Measurements from ENCODE around the gene DNAJA2. TPM values are rescaled to one million over a fixed set of nuclear protein-coding genes. Genes with fewer than 3 reads are reported as not detected.
"Not testable (repeated sequence)": the region's sequence is repeated elsewhere in the genome, so short reads cannot be mapped to it uniquely, and the experiment has no call there.

The DNAJA2 gene
- total and polyA plus RNA-seq, 2 donors, result 45.5 to 70.4 TPM

DNA sequence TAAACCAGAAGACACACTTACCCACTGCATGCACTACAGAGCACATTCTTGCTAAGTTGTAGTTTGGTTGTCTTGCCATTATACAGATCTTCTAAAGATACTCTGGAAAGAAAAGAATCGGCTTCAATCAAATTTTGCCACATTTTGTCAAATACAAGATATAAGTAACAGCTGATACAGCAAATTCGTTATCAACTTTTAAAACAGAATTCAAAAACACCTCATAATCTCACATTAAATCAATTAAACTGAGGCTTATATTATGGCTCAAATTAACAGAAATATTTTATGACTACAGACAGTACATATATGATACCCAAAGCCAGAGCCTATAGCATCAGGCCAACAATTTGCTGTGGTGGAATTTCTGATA is 5.4 kb downstream of the DNAJA2 start:
- WGBS, result 95% methylated on average over 2 of the region's 2 CpGs
- Histone ChIP-seq H3K4me3 (ENCODE audit: low read depth, low read length) (no peak overlapping the region), H3K36me3 (ENCODE audit: insufficient read depth) (peaks cover 7% of the 10 kb centered on the region), H3K4me1 (ENCODE audit: insufficient read depth) (no peaks in the 10 kb centered on the region), H3K27ac (ENCODE audit: low read depth) (no peak overlapping the region)
- no peak for DNase-seq (ENCODE audit: extremely low spot score)

DNA sequence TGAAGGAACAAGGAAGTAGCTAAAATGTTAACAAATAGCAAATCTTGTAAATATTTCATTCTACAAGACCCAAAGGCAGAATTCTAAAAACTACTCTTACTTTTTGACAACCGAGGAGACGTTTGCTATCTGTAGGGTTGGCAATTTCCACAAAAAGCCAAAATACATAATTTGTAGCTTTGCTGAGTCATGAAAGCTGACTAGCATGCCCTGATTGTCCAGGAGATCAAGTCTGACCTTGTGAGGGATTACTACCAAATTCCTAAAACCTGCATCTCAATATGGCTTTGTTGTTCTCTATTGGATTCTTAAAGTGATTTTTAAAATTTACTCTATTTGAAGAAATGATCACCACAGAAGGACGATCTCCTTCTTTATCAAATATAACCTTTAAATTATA is 10.8 kb downstream of the DNAJA2 start:
- Histone ChIP-seq H3K36me3 (ENCODE audit: insufficient read depth) (peaks cover 7% of the 10 kb centered on the region), H3K27ac (ENCODE audit: low read depth) (no peak overlapping the region), H3K4me3 (ENCODE audit: low read depth, low read length) (no peak overlapping the region), H3K4me1 (ENCODE audit: insufficient read depth) (no peaks in the 10 kb centered on the region)
- 69% methylated on average over 3 of the region's 3 CpGs for WGBS
- DNase-seq (ENCODE audit: extremely low spot score), result no peak

GRCh38 chr16:46961373-46962353 is 11.8 kb downstream of the DNAJA2 start:
- H3K36me3 ChIP-seq (ENCODE audit: insufficient read depth), result peaks cover 4% of the 10 kb centered on the region
- WGBS, result 59% methylated on average over 9 of the region's 9 CpGs
- H3K27ac ChIP-seq (ENCODE audit: low read depth), result no peak overlapping the region
- no peak overlapping the region for H3K4me3 ChIP-seq (ENCODE audit: low read depth, low read length)
- H3K4me1 ChIP-seq (ENCODE audit: insufficient read depth), result no peaks in the 10 kb centered on the region
- no peak for DNase-seq (ENCODE audit: extremely low spot score)

DNA sequence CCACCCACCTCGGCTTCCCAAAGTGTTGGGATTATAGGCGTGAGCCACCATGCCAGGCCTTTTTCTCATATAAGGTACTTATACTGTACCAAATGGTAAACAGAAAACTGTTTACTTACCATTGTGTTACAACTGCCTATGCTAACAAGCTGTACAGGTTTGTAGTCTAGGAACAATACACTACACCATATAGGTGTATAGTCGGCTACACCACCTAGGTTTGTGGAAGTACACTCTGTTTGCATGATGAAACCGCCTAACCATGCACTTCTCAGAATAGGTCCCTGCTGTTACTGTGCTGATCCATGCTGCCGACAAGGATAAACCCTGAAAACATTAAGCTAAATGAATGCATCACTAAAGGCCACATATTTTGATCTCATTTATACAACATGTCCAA is 18.9 kb downstream of the DNAJA2 start:
- H3K36me3 ChIP-seq (ENCODE audit: insufficient read depth), result peaks cover 6% of the 10 kb centered on the region
- no peaks in the 10 kb centered on the region for H3K4me1 ChIP-seq (ENCODE audit: insufficient read depth)
- H3K27ac ChIP-seq (ENCODE audit: low read depth), result no peak overlapping the region
- WGBS, result 80% methylated on average over 5 of the region's 5 CpGs
- no peak for DNase-seq (ENCODE audit: extremely low spot score)
- H3K4me3 ChIP-seq (ENCODE audit: low read depth, low read length), result no peak overlapping the region

DNA sequence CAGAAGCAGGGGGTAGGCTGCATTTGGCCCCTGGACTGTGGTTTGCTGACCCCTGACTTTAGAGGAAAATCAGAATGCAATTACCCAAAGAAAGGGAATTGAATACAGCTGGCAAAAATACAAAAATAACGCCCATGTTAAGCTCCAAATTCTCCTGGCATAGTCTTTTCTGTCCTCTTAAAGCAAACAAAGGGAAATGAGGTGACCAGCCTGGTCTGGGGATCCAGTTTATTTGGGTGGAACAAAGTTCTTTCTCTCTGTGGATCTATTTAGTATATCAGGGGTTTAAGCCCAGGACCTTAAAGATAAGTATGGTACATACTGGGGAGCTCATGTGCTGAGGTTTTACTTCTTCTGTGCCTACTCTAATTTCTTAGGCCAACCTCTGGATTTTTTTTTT is 23.5 kb downstream of the DNAJA2 start:
- no peak overlapping the region for H3K4me3 ChIP-seq (ENCODE audit: low read depth, low read length)
- no peak overlapping the region for H3K27ac ChIP-seq (ENCODE audit: low read depth)
- H3K36me3 ChIP-seq (ENCODE audit: insufficient read depth), result peaks cover 6% of the 10 kb centered on the region
- no peak for DNase-seq (ENCODE audit: extremely low spot score)
- H3K4me1 ChIP-seq (ENCODE audit: insufficient read depth), result no peaks in the 10 kb centered on the region
- WGBS, result 56% methylated on average over 1 of the region's 1 CpG

- Histone ChIP-seq H3K36me3 (ENCODE audit: insufficient read depth) (peaks cover 2% of the 10 kb centered on the region), H3K27ac (ENCODE audit: low read depth) (no peak overlapping the region), H3K4me3 (ENCODE audit: low read depth, low read length) (no peak overlapping the region), H3K4me1 (ENCODE audit: insufficient read depth) (no peaks in the 10 kb centered on the region)
- 82% methylated on average over 7 of the region's 7 CpGs for WGBS
- DNase-seq (ENCODE audit: extremely low spot score), result no peak
Measured at GRCh38 chr16:46949241-46949892, 24.1 kb downstream of the DNAJA2 start.

GRCh38 chr16:46948548-46949166 is 24.8 kb downstream of the DNAJA2 start:
- WGBS, result 74% methylated on average over 4 of the region's 4 CpGs

DNA sequence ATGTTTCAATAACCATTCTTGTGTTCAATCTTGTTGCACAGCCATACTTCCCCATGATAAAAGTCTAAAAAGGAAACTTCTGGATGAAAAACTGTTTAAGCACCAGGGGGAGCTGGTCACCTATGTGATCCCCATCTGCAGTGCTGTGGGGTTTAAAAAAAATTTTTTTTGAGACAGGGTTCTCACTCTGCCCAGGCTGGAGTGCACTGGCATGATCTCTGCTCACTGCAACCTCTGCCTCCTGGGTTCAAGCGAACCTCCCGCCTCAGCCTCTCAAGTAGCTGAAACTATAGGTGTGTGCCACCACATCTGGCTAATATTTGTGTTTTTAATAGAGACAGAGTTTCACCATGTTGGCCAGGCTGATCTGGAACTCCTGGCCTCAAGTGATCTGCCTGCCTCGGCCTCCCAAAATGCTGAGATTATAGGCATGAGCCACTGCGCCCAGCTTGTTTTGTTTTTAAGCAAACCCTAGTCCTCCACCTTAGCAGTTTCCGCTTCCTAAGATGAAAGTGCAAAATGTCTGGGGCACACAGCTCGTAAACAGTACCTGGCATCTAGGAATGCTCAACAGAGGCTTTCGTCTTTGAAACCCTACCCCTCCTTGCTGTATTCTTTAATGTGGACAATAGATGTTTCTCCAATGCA is 25.4 kb downstream of the DNAJA2 start:
- Histone ChIP-seq H3K4me3 (ENCODE audit: low read depth, low read length) (no peak overlapping the region), H3K36me3 (ENCODE audit: insufficient read depth) (no peaks in the 10 kb centered on the region), H3K4me1 (ENCODE audit: insufficient read depth) (no peaks in the 10 kb centered on the region), H3K27ac (ENCODE audit: low read depth) (no peak overlapping the region)
- 83% methylated on average over 7 of the region's 7 CpGs for WGBS
- DNase-seq (ENCODE audit: extremely low spot score), result no peak

More at GRCh38 chr16:46948548-46949166, 24.8 kb downstream of the DNAJA2 start:
- no peak for DNase-seq (ENCODE audit: extremely low spot score)
- Histone ChIP-seq H3K27ac (ENCODE audit: low read depth) (no peak overlapping the region), H3K36me3 (ENCODE audit: insufficient read depth) (no peaks in the 10 kb centered on the region), H3K4me1 (ENCODE audit: insufficient read depth) (no peaks in the 10 kb centered on the region), H3K4me3 (ENCODE audit: low read depth, low read length) (no peak overlapping the region)

DNA sequence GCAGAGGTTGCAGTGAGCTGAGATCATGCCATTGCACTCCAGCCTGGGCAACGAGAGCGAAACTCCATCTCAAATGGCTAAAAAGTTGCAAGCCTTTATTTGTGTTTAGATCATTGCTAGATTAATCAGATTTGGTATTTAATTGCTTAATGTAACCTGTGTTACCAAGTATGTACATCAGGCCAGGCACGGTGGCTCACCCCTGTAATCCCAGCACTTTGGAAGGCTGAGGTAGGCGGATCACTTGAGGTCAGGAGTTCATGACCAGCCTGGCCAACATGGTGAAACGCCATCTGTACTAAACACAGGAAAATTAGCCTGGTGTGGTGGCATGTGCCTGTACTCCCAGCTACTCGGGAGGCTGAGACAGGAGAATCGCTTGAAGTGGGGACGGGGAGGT is 28.8 kb downstream of the DNAJA2 start:
- not testable (repeated sequence) for DNase-seq (ENCODE audit: extremely low spot score); H3K36me3 ChIP-seq (ENCODE audit: insufficient read depth); H3K4me1 ChIP-seq (ENCODE audit: insufficient read depth); H3K27ac ChIP-seq (ENCODE audit: low read depth); H3K4me3 ChIP-seq (ENCODE audit: low read depth, low read length)
- 84% methylated on average over 8 of the region's 8 CpGs for WGBS

- no peak overlapping the region for H3K27ac ChIP-seq (ENCODE audit: low read depth)
- no peaks in the 10 kb centered on the region for H3K36me3 ChIP-seq (ENCODE audit: insufficient read depth)
- no peak for DNase-seq (ENCODE audit: extremely low spot score)
- no peaks in the 10 kb centered on the region for H3K4me1 ChIP-seq (ENCODE audit: insufficient read depth)
- no peak overlapping the region for H3K4me3 ChIP-seq (ENCODE audit: low read depth, low read length)
Measured at GRCh38 chr16:46937536-46937935, 35.9 kb downstream of the DNAJA2 start.

DNA sequence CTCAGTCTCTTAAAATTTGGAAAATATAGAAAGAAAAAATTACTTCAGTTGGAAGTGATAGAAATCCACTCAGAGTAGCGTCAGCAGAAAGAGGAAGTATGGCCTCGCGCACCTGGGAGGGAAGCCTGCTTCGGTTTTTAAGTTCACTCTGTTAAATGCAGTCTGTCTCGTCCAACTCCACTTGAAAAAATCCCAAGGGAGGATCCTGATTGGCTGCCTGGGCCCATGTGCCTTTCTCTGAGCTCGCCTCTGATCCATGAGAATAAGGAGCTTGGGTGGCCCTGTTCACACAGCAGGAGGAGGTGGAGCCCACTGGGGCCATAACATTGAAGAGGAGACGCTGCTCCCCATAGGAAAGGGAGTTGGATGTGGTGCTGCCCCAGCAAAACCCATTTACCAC is 40.7 kb downstream of the DNAJA2 start:
- Histone ChIP-seq H3K4me1 (ENCODE audit: insufficient read depth) (no peaks in the 10 kb centered on the region), H3K27ac (ENCODE audit: low read depth) (no peak overlapping the region), H3K36me3 (ENCODE audit: insufficient read depth) (no peaks in the 10 kb centered on the region), H3K4me3 (ENCODE audit: low read depth, low read length) (no peak overlapping the region)
- WGBS, result 61% methylated on average over 7 of the region's 7 CpGs
- no peak for DNase-seq (ENCODE audit: extremely low spot score)

- WGBS, result 66% methylated on average over 8 of the region's 8 CpGs
- DNase-seq (ENCODE audit: extremely low spot score), result no peak
- H3K36me3 ChIP-seq (ENCODE audit: insufficient read depth), result no peaks in the 10 kb centered on the region
- no peak overlapping the region for H3K4me3 ChIP-seq (ENCODE audit: low read depth, low read length)
- no peaks in the 10 kb centered on the region for H3K4me1 ChIP-seq (ENCODE audit: insufficient read depth)
- H3K27ac ChIP-seq (ENCODE audit: low read depth), result no peak overlapping the region
Measured at GRCh38 chr16:46930861-46931260, 42.6 kb downstream of the DNAJA2 start.
